Right renal cortex interstitium (tissue), 3 donors: ENCODE measurements around the gene EEFSEC. TPM values are rescaled to one million over a fixed set of nuclear protein-coding genes. Genes with fewer than 3 reads are reported as not detected.
A peak's percentile ranks its signal among the peaks of the same experiment; 100 is the strongest.

Experiments used
- DNase-seq, 3 donors: peaks; one replicate each; pipeline ENCODE4 v3.0.0-alpha.2; 2013; ENCODE audit warnings: low read depth in 3 of 3, low spot score in 2 of 3
- polyA plus RNA-seq, 3 donors: library from polyadenylated mRNA; unstranded; fragments of 120-200 nt; gene quantifications; one replicate each; pipeline ENCODE4 v1.2.1, GENCODE V29; 2013; ENCODE audit not compliant: insufficient read length in 3 of 3

Gene EEFSEC
- 10 to 100 TPM; 20.6 to 24.8 (median 21.9) TPM for polyA plus RNA-seq

GRCh38 chr3:128153156-128154041 is at the start of gene EEFSEC:
EEFSEC (plus strand) TSS chr3:128153481; CDS start chr3:128153508, 27 bp downstream.
- DNase-seq, result peak; percentile 40 to 49 (median 41)

- DNase-seq, result no peak
Observed at GRCh38 chr3:128107834-128108233, 45.4 kb upstream of the EEFSEC start.

GRCh38 chr3:128111147-128111546 is 42.1 kb upstream of the EEFSEC start:
- DNase-seq, result no peak

- DNase-seq, result no peak
Observed at GRCh38 chr3:128112357-128112968, 40.8 kb upstream of the EEFSEC start.

GRCh38 chr3:128113817-128114794 is 39.2 kb upstream of the EEFSEC start:
- no peak for DNase-seq

- DNase-seq, result no peak
Observed at GRCh38 chr3:128122013-128122412, 31.3 kb upstream of the EEFSEC start.

GRCh38 chr3:128123156-128123537 is 30.1 kb upstream of the EEFSEC start:
- no peak for DNase-seq

- peak; percentile 89 to 94 (median 91) for DNase-seq
Observed at GRCh38 chr3:128123538-128124368, 29.5 kb upstream of the EEFSEC start, which contains the start of gene RUVBL1. RUVBL1 (minus strand) TSS chr3:128123812; CDS start chr3:128123724, 88 bp downstream.

GRCh38 chr3:128127236-128127635 is 26.0 kb upstream of the EEFSEC start:
- DNase-seq, result no peak

- no peak for DNase-seq
Observed at GRCh38 chr3:128128251-128128650, 25.0 kb upstream of the EEFSEC start.

- no peak for DNase-seq
Observed at GRCh38 chr3:128131897-128132646, 21.2 kb upstream of the EEFSEC start.

- no peak for DNase-seq
Observed at GRCh38 chr3:128133273-128133883, 19.9 kb upstream of the EEFSEC start.

- no peak for DNase-seq
Observed at GRCh38 chr3:128143496-128143895, 9.8 kb upstream of the EEFSEC start.

GRCh38 chr3:128144512-128145187 is 8.6 kb upstream of the EEFSEC start:
- no peak for DNase-seq

GRCh38 chr3:128145279-128145678 is 8.0 kb upstream of the EEFSEC start:
- no peak for DNase-seq

- DNase-seq, result no peak
Observed at GRCh38 chr3:128146201-128146600, 7.1 kb upstream of the EEFSEC start.

GRCh38 chr3:128149650-128150049 is 3.6 kb upstream of the EEFSEC start:
- DNase-seq, result no peak

GRCh38 chr3:128151758-128152274 is 1.5 kb upstream of the EEFSEC start:
- no peak for DNase-seq
